Measurements from ENCODE around the gene GPR146.
"Not testable (repeated sequence)": the region's sequence is repeated elsewhere in the genome, so short reads cannot be mapped to it uniquely, and the experiment has no call there.

Gene GPR146

GRCh38 chr7:1060315-1061072 lies 16.1 kb downstream of the GPR146 start:
- no peak for DNase-seq

GRCh38 chr7:1061180-1061579 lies 16.8 kb downstream of the GPR146 start:
- no peak for DNase-seq

DNA sequence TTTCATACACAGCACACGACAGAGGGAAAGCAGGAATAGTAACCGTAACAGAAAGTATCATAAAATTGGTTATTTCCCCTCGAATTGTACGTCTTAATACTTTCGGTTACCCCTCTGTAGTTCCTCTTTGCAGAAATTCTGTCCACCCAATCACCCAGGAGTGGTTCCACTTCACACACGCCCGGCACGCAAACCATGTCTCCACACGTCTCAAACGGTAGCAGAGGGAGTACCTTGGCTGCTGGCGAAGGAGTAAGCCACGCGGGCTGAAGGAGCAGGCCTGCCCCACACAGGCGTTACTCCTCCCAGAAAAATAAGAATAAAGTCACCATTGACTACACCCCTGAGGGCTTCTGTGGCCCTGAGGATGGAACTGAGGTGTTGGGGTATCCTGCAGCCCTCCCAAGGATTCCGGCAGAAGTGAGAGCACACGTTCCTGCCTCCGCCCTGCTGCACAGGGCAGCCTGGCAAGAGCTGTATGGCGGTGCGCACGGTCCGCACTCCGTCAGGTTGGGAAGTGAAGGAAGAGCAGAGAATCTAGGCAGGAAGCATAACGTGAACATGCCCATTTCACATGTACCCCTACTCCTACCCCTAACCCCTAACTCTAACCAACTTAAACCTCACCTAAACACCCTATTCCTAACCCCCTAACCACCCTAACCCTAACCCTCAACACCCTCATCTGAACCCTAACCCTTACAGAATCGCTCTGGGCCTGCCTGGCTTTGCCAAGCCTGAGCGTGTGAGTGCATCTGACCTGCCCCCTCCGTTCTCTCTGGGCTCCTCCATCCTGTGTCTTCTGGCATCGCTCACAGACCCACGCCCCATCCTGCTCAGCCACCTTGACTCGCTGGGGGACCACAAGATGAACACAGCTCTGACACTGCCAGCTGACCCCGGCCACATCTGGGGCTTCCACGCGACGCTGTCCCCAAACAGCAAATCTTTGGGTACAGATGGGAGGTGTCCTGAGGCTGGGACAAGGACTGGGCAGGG lies 18.2 kb downstream of the GPR146 start:
- DNase-seq, result no peak

- no peak for DNase-seq
Observed at GRCh38 chr7:1063361-1063760, 19.0 kb downstream of the GPR146 start.

DNA sequence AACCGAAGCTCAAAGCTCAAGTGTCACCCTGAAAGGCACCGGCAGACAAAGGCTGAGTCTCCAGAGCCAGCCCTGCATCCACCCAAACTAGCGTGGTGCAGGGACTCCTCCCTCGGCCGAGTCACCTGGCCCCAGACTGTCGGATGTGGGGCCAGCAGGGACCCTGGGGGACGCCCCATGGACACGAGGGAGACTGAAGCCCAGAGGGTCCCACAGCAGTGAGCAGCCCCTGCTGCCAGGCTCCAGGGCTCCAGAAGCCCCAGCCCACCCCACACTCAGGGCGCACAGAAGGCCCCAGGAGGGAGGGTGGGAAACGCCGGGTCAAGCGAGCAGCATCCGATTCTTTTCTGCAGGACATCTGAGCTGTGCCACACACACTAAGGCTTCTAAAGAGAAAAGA lies 20.2 kb downstream of the GPR146 start:
- no peak for DNase-seq

DNA sequence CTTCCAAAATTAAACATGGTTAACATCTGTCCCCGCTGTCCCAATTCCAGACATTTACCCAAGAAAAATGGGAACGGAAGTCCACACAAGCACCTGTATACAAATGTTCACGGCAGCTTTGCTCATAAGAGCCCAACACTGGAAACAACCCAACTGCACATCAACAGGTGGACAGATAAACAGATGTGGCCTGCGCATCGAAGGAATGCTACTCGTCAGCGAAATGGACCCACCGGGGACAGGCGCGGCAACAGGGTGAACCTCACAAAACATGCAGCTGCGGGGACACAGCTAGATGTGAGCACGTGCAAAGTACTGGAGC lies 20.9 kb downstream of the GPR146 start:
- no peak for DNase-seq

GRCh38 chr7:1065585-1066241 lies 21.4 kb downstream of the GPR146 start:
- peak; percentile 76 for DNase-seq

DNA sequence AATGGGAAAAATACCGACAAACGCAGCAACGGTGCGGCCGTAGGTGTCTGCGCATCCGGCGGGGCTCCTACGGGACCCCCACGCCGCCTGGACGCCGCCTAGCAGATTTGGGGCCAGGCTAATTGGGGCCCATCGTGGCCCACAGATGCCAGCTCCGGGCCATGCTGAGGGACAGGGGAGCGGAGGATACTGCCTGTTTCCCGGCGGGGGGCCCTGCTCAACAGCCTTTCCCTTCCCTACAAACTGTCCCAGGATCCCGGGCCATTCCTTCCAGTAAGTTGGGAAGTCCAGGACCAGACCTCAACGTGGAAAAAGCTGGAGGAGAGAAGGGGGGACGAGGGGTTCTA lies 21.9 kb downstream of the GPR146 start:
- DNase-seq, result no peak

DNA sequence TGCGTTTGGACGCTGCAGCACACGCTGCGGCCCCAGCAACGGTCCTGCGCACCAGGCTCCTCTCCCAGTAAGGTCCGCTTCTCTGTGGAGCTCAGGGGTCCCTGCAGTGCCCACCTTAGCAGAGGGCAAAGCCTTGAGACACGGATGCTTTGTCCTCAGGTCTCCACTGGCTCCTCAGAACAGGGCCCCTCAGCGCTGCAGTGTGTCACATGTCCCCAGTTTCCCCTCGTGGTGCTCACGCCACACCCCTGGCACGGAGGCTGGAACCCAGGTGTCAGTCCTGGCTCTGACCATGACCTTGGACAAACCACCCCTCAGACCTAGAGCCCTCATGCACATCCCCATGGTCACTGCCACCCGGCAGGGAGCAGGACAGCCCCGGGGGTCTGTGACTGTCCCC lies 23.7 kb downstream of the GPR146 start:
- DNase-seq, result no peak

DNA sequence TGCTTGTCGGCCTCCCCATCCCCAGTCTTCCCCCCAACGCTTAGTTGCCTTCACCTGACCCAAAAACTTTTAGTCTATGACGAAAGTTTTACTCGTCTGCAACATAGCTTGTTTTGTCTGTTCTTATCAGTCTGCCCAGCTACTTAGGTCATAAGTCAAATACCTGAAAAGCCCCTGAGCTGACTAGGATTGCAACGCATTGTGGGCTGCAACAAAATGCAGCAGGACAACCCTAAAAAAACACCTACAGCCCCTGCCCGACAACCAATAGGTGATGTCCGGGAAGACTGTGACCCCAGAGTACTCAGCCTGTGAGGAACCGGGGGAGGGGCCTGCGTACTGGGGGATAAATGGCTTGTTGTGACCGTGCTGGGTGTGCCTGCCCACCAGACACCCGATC lies 24.3 kb downstream of the GPR146 start:
- DNase-seq, result no peak

DNA sequence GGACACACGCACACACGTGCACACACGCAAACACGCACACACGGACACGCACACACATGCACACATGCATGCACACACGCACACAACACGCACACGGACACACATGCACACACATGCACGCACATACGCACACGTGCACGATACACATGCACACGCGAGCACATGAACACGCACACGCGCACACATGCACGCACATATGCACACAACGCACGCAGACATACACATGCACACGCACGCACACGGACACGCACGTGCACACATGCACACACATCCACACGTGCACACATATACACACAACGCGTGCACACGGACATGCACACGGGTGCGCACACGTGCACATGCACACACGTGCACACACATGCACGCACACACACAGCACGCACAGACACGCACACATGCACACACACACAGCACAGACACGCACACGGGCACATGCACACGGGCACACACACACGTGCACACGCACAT lies 26.2 kb downstream of the GPR146 start:
- no peak for DNase-seq

- DNase-seq, result no peak
Observed at GRCh38 chr7:1071731-1072254, 27.4 kb downstream of the GPR146 start.

DNA sequence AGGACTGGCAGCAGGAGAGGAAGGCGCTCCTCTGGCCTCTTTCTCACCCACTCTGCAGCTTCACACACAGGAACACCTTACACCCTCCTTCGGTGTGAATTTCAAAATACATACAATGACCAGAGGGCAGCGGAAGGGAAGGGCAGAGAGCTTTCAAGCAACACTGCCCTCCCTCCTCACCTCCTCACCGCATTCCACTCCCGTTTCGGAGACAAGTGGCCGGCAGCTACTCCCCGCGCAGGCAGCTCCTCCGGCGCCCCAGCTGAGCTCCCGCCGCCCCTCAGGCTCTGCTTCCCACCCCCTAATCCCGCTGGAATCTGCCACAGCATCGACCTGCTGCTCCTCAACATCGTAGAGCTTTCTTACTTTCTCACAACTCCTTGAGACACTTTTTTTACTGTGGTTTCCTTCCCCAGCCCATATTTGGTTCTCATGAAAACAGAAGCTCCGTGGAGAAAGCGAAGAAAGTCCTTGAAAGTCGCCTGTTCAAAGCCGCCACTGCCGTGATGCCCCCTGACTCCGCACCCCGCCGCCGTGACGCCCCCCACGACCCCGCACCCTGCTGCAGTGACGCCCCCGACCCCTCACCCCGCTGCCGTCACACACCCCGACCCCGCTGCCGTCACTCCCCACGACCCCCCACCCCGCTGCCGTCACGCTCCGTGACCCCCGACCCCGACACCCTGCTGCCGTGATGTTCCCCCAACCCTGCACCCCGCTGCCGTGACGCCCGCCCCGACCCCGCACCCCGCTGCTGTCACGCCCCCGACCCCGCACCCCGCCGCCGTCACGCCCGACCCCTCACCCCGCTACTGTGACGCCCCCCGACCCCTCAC lies 29.0 kb downstream of the GPR146 start:
- no peak for DNase-seq

- not testable (repeated sequence) for DNase-seq
Observed at GRCh38 chr7:1074018-1074417, 29.7 kb downstream of the GPR146 start.

GRCh38 chr7:1074593-1075431 lies 30.5 kb downstream of the GPR146 start:
- no peak for DNase-seq

DNA sequence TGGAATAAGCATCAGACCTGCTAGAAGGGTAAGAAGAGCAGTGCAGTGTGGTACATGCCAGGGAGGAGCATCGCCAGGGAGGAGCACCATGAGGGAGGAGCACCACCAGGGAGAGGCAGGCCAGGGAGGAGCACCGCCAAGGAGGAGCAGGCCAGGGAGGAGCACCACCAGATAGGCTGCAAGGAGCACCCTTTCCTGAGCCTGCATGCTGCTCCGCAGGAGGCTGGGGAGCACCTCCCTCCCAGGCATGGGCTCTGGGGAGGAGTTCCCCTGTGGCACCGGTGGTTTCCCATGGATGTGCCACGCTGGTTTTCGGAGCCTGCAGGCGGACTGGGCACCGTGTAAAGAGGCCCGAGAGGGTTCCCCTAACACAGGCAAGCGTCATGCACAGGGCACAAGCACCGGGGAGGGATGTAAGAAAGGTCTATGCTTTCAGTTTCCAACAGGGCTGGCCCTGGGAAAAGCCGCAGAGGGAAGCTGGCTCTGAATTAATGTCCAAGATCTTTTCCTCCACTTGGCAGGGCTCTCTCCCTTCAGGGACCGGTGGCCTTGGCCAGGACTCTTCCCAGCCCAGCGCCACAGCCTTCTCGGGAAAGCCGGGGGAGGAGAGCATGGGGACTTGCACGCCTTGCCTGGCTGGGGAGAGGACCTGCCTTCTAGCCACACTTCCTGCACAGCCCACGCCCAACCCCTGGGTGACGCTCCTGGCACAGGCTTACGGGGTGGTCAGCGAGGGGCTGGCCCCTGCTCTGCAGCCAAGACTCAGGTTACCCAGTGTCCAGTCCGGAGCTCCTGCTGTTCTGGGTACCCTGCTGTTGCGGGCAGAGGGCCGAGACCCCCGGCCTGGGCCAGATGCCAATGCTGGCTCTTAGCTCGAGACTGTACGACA lies 32.1 kb downstream of the GPR146 start:
- no peak for DNase-seq

GRCh38 chr7:1078519-1078918 lies 34.2 kb downstream of the GPR146 start:
- DNase-seq, result no peak

DNA sequence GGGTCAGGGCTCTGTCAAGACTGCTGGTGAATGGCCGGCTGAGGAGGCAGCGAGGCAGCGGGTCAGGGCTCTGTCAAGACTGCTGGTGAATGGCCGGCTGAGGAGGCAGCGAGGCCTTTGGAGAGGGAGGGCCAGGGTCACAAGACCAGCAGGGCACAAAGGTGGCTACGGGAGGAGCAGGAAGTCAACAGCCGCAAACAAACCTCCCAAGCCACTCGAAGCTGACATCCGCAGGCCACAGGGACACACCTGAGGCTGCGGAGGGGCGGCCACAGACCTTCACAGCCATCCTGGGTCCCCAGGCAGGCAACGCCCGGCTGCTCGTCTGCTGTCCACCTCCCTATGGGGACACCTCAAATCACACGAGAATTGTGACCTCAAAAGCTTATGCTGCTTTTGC lies 34.6 kb downstream of the GPR146 start:
- DNase-seq, result no peak

DNA sequence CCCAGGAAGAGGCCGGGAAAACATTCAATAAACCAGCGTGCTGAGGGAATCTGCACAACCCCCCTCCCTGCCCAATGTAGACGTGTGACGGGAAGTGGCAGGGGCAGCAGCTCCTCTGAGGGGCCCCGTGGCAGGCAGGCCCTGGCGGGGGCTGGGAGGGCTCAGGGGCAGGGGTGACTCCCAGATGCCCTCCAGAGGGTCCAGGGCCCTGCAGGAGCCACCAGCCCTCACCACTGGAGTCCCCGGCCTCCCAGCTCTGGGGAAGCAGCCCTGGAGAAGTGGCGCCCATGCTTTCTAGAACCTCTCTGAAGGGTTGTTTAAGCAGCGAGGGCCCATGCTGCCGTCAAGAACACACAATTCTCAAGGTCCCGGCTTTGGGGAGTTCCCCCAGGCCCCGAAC lies 35.2 kb downstream of the GPR146 start:
- DNase-seq, result no peak

- no peak for DNase-seq
Observed at GRCh38 chr7:1080252-1080920, 36.0 kb downstream of the GPR146 start.

Measured in activated T-cell treated with anti-CD3 and anti-CD28 coated beads for 4 hours (primary cell).